NCI-H82 (cell line): ENCODE measurements around the gene INPP4B.
"Not testable (repeated sequence)": the region's sequence is repeated elsewhere in the genome, so short reads cannot be mapped to it uniquely, and the experiment has no call there.

ENCODE experiments used
- DNase-seq: peaks from one replicate; lab custom pipeline; 2025; lab: John Stamatoyannopoulos, UW

INPP4B gene

GRCh38 chr4:142411993-142412392 lies 434.1 kb downstream of the INPP4B start:
- no peak for DNase-seq

GRCh38 chr4:142408003-142408441 lies 438.1 kb downstream of the INPP4B start:
- DNase-seq = no peak

- peak; percentile 1 for DNase-seq
Measured at GRCh38 chr4:142407596-142407995, 438.5 kb downstream of the INPP4B start.

GRCh38 chr4:142406917-142407501 lies 439.1 kb downstream of the INPP4B start:
- DNase-seq = no peak

GRCh38 chr4:142406499-142406835 lies 439.6 kb downstream of the INPP4B start:
- DNase-seq = no peak

GRCh38 chr4:142405695-142406498 lies 440.2 kb downstream of the INPP4B start:
- DNase-seq = peak; percentile 2

GRCh38 chr4:142405021-142405694 lies 440.9 kb downstream of the INPP4B start:
- peak; percentile 73 for DNase-seq

- DNase-seq = peak; percentile 2
Measured at GRCh38 chr4:142404191-142404611, 441.9 kb downstream of the INPP4B start.

- no peak for DNase-seq
Measured at GRCh38 chr4:142402900-142403299, 443.2 kb downstream of the INPP4B start.

- DNase-seq = no peak
Measured at GRCh38 chr4:142402156-142402555, 443.9 kb downstream of the INPP4B start.

- not testable (repeated sequence) for DNase-seq
Measured at GRCh38 chr4:142397364-142397991, 448.6 kb downstream of the INPP4B start.

GRCh38 chr4:142396279-142396678 lies 449.8 kb downstream of the INPP4B start:
- no peak for DNase-seq

- DNase-seq = no peak
Measured at GRCh38 chr4:142393127-142393526, 453.0 kb downstream of the INPP4B start.

- DNase-seq = no peak
Measured at GRCh38 chr4:142386856-142387255, 459.2 kb downstream of the INPP4B start.

GRCh38 chr4:142386449-142386848 lies 459.7 kb downstream of the INPP4B start:
- DNase-seq = no peak

- DNase-seq = no peak
Measured at GRCh38 chr4:142383800-142384470, 462.2 kb downstream of the INPP4B start.

- DNase-seq = no peak
Measured at GRCh38 chr4:142383354-142383753, 462.7 kb downstream of the INPP4B start.

- DNase-seq = peak; percentile 7
Measured at GRCh38 chr4:142380052-142380602, 466.0 kb downstream of the INPP4B start.

- no peak for DNase-seq
Measured at GRCh38 chr4:142379277-142380051, 466.6 kb downstream of the INPP4B start.

GRCh38 chr4:142378179-142378578 lies 467.9 kb downstream of the INPP4B start:
- no peak for DNase-seq
